Endodermal cell (in vitro differentiated cells): Measurements from ENCODE around the gene PADI1. TPM values are rescaled to one million over a fixed set of nuclear protein-coding genes. Genes with fewer than 3 reads are reported as not detected.

Experiments
- DNase-seq: peaks from one replicate; pipeline ENCODE4 v3.0.0-alpha.2; 2017
- H3K27ac ChIP-seq: 2 replicates; pipeline ENCODE4 v1.5.1; 2013; ENCODE audit warnings: mild to moderate bottlenecking, low read depth, low read length, moderate library complexity
- H3K27me3 ChIP-seq: 2 replicates; pipeline ENCODE4 v1.6.1; 2013; ENCODE audit warnings: mild to moderate bottlenecking, low read length, moderate library complexity; ENCODE audit not compliant: insufficient read depth, control insufficient read depth, poor library complexity, severe bottlenecking
- H3K36me3 ChIP-seq: 2 replicates; pipeline ENCODE4 v1.7.0; 2013; ENCODE audit warnings: mild to moderate bottlenecking, low read length, moderate library complexity; ENCODE audit not compliant: control insufficient read depth, insufficient read depth
- H3K4me1 ChIP-seq: one replicate; pipeline ENCODE4 v1.7.0; 2013; ENCODE audit warnings: low read length; ENCODE audit not compliant: control insufficient read depth, insufficient read depth
- H3K4me3 ChIP-seq: 2 replicates; pipeline ENCODE4 v1.5.1; 2013; ENCODE audit warnings: mild to moderate bottlenecking, low read length, moderate library complexity
- H3K9ac ChIP-seq: 2 replicates; pipeline ENCODE4 v1.6.1; 2013; ENCODE audit warnings: mild to moderate bottlenecking, low read length, moderate library complexity; ENCODE audit not compliant: poor library complexity, severe bottlenecking; ENCODE audit errors: extremely low read depth
- H3K9me3 ChIP-seq: 2 replicates; pipeline ENCODE4 v1.6.1; 2013; ENCODE audit warnings: mild to moderate bottlenecking, low read length, moderate library complexity; ENCODE audit not compliant: control insufficient read depth
- H3K27ac Mint-ChIP-seq: 2 replicates; pipeline ENCODE4 v1.8.0; 2020; ENCODE audit warnings: mixed read lengths
- H3K27me3 Mint-ChIP-seq: 2 replicates; pipeline ENCODE4 v1.8.0; 2021; ENCODE audit warnings: mild to moderate bottlenecking, mixed read lengths; ENCODE audit not compliant: insufficient read depth
- H3K36me3 Mint-ChIP-seq: 2 replicates; pipeline ENCODE4 v1.8.0; 2020; ENCODE audit warnings: low read depth, mixed read lengths
- H3K4me1 Mint-ChIP-seq: 2 replicates; pipeline ENCODE4 v1.8.0; 2020; ENCODE audit warnings: mixed read lengths
- H3K4me3 Mint-ChIP-seq: 2 replicates; pipeline ENCODE4 v1.8.0; 2020; ENCODE audit warnings: mild to moderate bottlenecking, moderate library complexity, mixed read lengths
- H3K9me3 Mint-ChIP-seq: 2 replicates; pipeline ENCODE4 v1.8.0; 2020; ENCODE audit warnings: mild to moderate bottlenecking, mixed read lengths
- CTCF ChIP-seq: fragments of 200-600 bp; sonication (generic); conservative IDR thresholded peaks from 2 replicates; pipeline ENCODE4 v1.5.0; 2021; ENCODE audit warnings: antibody characterized with exemption, mild to moderate bottlenecking
- WGBS, 2 experiments: methylation state at CpG; one replicate each; pipeline versions ENCODE4 v1.1.5 to v1.1.7; 2013; ENCODE audit warnings: missing lambda C conversion rate in 2 of 2, mixed read lengths in 1 of 2; ENCODE audit not compliant: insufficient coverage in 1 of 2, insufficient read length in 1 of 2; 5-methylcytosine and 5-hydroxymethylcytosine counted together
- total RNA-seq, 2 donors: library from RNA; stranded (reverse); fragmentation: NEBNext Ultra II Directional in 1 of 2; extraction: Animal tissue kit (Norgen Biotek cat#: 25700) in 1 of 2; gene quantifications; 2 replicates in 1 of 2; 3 replicates in 1 of 2; pipeline ENCODE4 v1.2.1, GENCODE V29; 2021

The PADI1 gene
- total RNA-seq, 2 donors from 2014 or later = 0.13 TPM; not detected in 1

GRCh38 chr1:17188217-17188616 lies 16.7 kb upstream of the PADI1 start:
- Histone ChIP-seq H3K9ac (no peak overlapping the region), H3K9me3 (peaks cover 13% of the 10 kb centered on the region), H3K27ac (no peak overlapping the region), H3K36me3 (no peaks in the 10 kb centered on the region), H3K4me1 (no peaks in the 10 kb centered on the region), H3K4me3 (no peak overlapping the region), H3K27me3 (no peaks in the 10 kb centered on the region)
- Mint-ChIP-seq H3K4me3 (no peak overlapping the region), H3K27me3 (no peaks in the 10 kb centered on the region), H3K27ac (no peak overlapping the region), H3K36me3 (no peaks in the 10 kb centered on the region), H3K4me1 (no peaks in the 10 kb centered on the region), H3K9me3 (peaks cover 11% of the 10 kb centered on the region)
- no peak for DNase-seq
- 94 to 100% methylated on average over 1 to 2 of the region's 2 CpGs for WGBS, 2 experiments
- TF ChIP-seq CTCF = no peak

GRCh38 chr1:17188889-17189631 lies 15.9 kb upstream of the PADI1 start:
- Histone ChIP-seq H3K4me1 (no peaks in the 10 kb centered on the region), H3K4me3 (no peak overlapping the region), H3K36me3 (no peaks in the 10 kb centered on the region), H3K9ac (no peak overlapping the region), H3K27ac (no peak overlapping the region), H3K27me3 (no peaks in the 10 kb centered on the region), H3K9me3 (peaks cover 13% of the 10 kb centered on the region)
- peaks cover 11% of the 10 kb centered on the region for H3K9me3 Mint-ChIP-seq
- DNase-seq = peak; percentile 6
- H3K4me3 Mint-ChIP-seq = no peak overlapping the region
- 63 to 82% methylated on average over 3 to 9 of the region's 10 CpGs for WGBS, 2 experiments
- no peak for TF ChIP-seq CTCF
- H3K27ac Mint-ChIP-seq = no peak overlapping the region
- H3K36me3 Mint-ChIP-seq = no peaks in the 10 kb centered on the region
- peaks cover 5% of the 10 kb centered on the region for H3K27me3 Mint-ChIP-seq
- H3K4me1 Mint-ChIP-seq = no peaks in the 10 kb centered on the region

GRCh38 chr1:17189632-17189990 lies 15.3 kb upstream of the PADI1 start:
- no peak for TF ChIP-seq CTCF
- H3K9me3 Mint-ChIP-seq = peaks cover 11% of the 10 kb centered on the region
- H3K9ac ChIP-seq = no peak overlapping the region
- peak; percentile 26 for DNase-seq
- H3K36me3 ChIP-seq = no peaks in the 10 kb centered on the region
- H3K4me1 ChIP-seq = no peaks in the 10 kb centered on the region
- peaks cover 9% of the 10 kb centered on the region for H3K27me3 Mint-ChIP-seq
- no peaks in the 10 kb centered on the region for H3K4me1 Mint-ChIP-seq
- H3K4me3 Mint-ChIP-seq = no peak overlapping the region
- H3K4me3 ChIP-seq = no peak overlapping the region
- no peak overlapping the region for H3K27ac Mint-ChIP-seq
- no peak overlapping the region for H3K27ac ChIP-seq
- no peaks in the 10 kb centered on the region for H3K27me3 ChIP-seq
- peaks cover 13% of the 10 kb centered on the region for H3K9me3 ChIP-seq
- no peaks in the 10 kb centered on the region for H3K36me3 Mint-ChIP-seq
- WGBS, 2 experiments = 77 to 100% methylated on average over 2 of the region's 2 CpGs
